LNCaP clone FGC (cell line): ENCODE results near the gene NFKBIE.
A peak's percentile ranks its signal among the peaks of the same experiment; 100 is the strongest.

ENCODE experiments used
- DNase-seq: peaks from one replicate; pipeline ENCODE4 v3.0.0-alpha.2; 2011; ENCODE audit warnings: low read depth
- H3K4me3 ChIP-seq: 2 replicates; pipeline ENCODE4 v1.5.1; 2011; ENCODE audit warnings: mild to moderate bottlenecking, low read depth, low read length, control low read depth
- CTCF ChIP-seq: IDR thresholded peaks from 2 replicates; pipeline ENCODE4 v1.5.1; 2012; ENCODE audit warnings: mild to moderate bottlenecking; ENCODE audit not compliant: control insufficient read depth, insufficient read depth; ENCODE audit errors: extremely low read depth

Gene NFKBIE

GRCh38 chr6:44297063-44298038, 32.0 kb upstream of the NFKBIE start:
- DNase-seq, result no peak
- peak overlapping the region; percentile 45 for H3K4me3 ChIP-seq
- TF ChIP-seq CTCF, result no peak

- no peak overlapping the region for H3K4me3 ChIP-seq
- TF ChIP-seq CTCF, result no peak
- DNase-seq, result no peak
Observed at GRCh38 chr6:44294832-44295791, 29.8 kb upstream of the NFKBIE start.

GRCh38 chr6:44292661-44293365, 27.5 kb upstream of the NFKBIE start:
- no peak overlapping the region for H3K4me3 ChIP-seq
- DNase-seq, result no peak
- no peak for TF ChIP-seq CTCF

- no peak for DNase-seq
- TF ChIP-seq CTCF, result no peak
- H3K4me3 ChIP-seq, result no peak overlapping the region
Observed at GRCh38 chr6:44291841-44292240, 26.5 kb upstream of the NFKBIE start.

- no peak for DNase-seq
- TF ChIP-seq CTCF, result no peak
- H3K4me3 ChIP-seq, result no peak overlapping the region
Observed at GRCh38 chr6:44289726-44290260, 24.4 kb upstream of the NFKBIE start.

- H3K4me3 ChIP-seq, result no peak overlapping the region
- no peak for DNase-seq
- TF ChIP-seq CTCF, result no peak
Observed at GRCh38 chr6:44286747-44287146, 21.4 kb upstream of the NFKBIE start.
